Osteoblast (primary cell): ENCODE measurements around the gene DYNC2H1. TPM values are rescaled to one million over a fixed set of nuclear protein-coding genes. Genes with fewer than 3 reads are reported as not detected.

ENCODE experiments used
- DNase-seq: peaks from one replicate; pipeline ENCODE4 v3.0.0; 2011; ENCODE audit warnings: low spot score, mixed read lengths; ENCODE audit not compliant: insufficient read length; ENCODE audit errors: missing footprints
- H2AFZ ChIP-seq: 2 replicates; pipeline ENCODE4 v1.6.0; 2011; ENCODE audit warnings: mild to moderate bottlenecking, low read length
- H3K27ac ChIP-seq: 2 replicates; pipeline ENCODE4 v1.5.1; 2011; ENCODE audit warnings: mild to moderate bottlenecking, low read depth, low read length, moderate library complexity
- H3K27me3 ChIP-seq: 2 replicates; pipeline ENCODE4 v1.6.0; 2012; ENCODE audit warnings: mild to moderate bottlenecking, control low read depth, inconsistent platforms, low read length, moderate library complexity; ENCODE audit not compliant: insufficient read depth
- H3K36me3 ChIP-seq: 2 replicates; pipeline ENCODE4 v1.5.1; 2011; ENCODE audit warnings: mild to moderate bottlenecking, low read length, control low read depth, moderate library complexity; ENCODE audit not compliant: insufficient read depth
- H3K4me1 ChIP-seq: 2 replicates; pipeline ENCODE4 v1.5.1; 2011; ENCODE audit warnings: mild to moderate bottlenecking, low read length, control low read depth, moderate library complexity; ENCODE audit not compliant: insufficient read depth
- H3K4me2 ChIP-seq: 2 replicates; pipeline ENCODE4 v1.6.0; 2011; ENCODE audit warnings: mild to moderate bottlenecking, low read length; ENCODE audit not compliant: insufficient read depth
- H3K4me3 ChIP-seq: fragments of 200-600 bp; sonication (generic); 3 replicates; pipeline ENCODE4 v1.5.1; 2012; ENCODE audit warnings: mild to moderate bottlenecking, low read length, inconsistent platforms; ENCODE audit not compliant: insufficient read depth
- H3K79me2 ChIP-seq: 2 replicates; pipeline ENCODE4 v1.6.0; 2012; ENCODE audit warnings: mild to moderate bottlenecking, low read length, control low read depth, inconsistent platforms; ENCODE audit not compliant: insufficient read depth
- H3K9me3 ChIP-seq: 2 replicates; pipeline ENCODE4 v1.5.1; 2011; ENCODE audit warnings: low read depth, low read length, control low read depth
- H4K20me1 ChIP-seq: 2 replicates; pipeline ENCODE4 v1.6.0; 2012; ENCODE audit warnings: mild to moderate bottlenecking, low read length, control low read depth; ENCODE audit not compliant: insufficient read depth
- CTCF ChIP-seq: IDR thresholded peaks from 2 replicates; pipeline ENCODE4 v1.5.1; 2011; ENCODE audit warnings: mild to moderate bottlenecking, low read depth, low read length, moderate library complexity; ENCODE audit errors: extremely low read depth
- total RNA-seq: library from RNA; depleted of rRNA; stranded (reverse); fragments of >200 nt; gene quantifications from 2 replicates; pipeline ENCODE4 v1.2.3, GENCODE V29; 2012

The DYNC2H1 gene
- total RNA-seq, 1 donor = 82.2 TPM

- H3K4me3 ChIP-seq = no peak overlapping the region
- H3K79me2 ChIP-seq = no peaks in the 10 kb centered on the region
- H3K27me3 ChIP-seq = no peaks in the 10 kb centered on the region
- TF ChIP-seq CTCF = no peak
- H4K20me1 ChIP-seq = no peaks in the 10 kb centered on the region
- no peak overlapping the region for H2AFZ ChIP-seq
- no peaks in the 10 kb centered on the region for H3K9me3 ChIP-seq
- peaks cover 4% of the 10 kb centered on the region for H3K4me1 ChIP-seq
- no peak for DNase-seq
- H3K27ac ChIP-seq = no peak overlapping the region
- no peak overlapping the region for H3K4me2 ChIP-seq
- H3K36me3 ChIP-seq = peaks cover 3% of the 10 kb centered on the region
Measured at GRCh38 chr11:103364687-103365086, 255.5 kb downstream of the DYNC2H1 start.

- H3K27ac ChIP-seq = no peak overlapping the region
- no peaks in the 10 kb centered on the region for H3K79me2 ChIP-seq
- no peak for TF ChIP-seq CTCF
- H3K4me1 ChIP-seq = peaks cover 4% of the 10 kb centered on the region
- no peaks in the 10 kb centered on the region for H3K9me3 ChIP-seq
- H4K20me1 ChIP-seq = no peaks in the 10 kb centered on the region
- peaks cover 3% of the 10 kb centered on the region for H3K36me3 ChIP-seq
- no peak overlapping the region for H3K4me3 ChIP-seq
- no peak for DNase-seq
- no peak overlapping the region for H2AFZ ChIP-seq
- peak overlapping the region; percentile 30 for H3K4me2 ChIP-seq
- no peaks in the 10 kb centered on the region for H3K27me3 ChIP-seq
Measured at GRCh38 chr11:103367650-103368049, 258.4 kb downstream of the DYNC2H1 start.

- TF ChIP-seq CTCF = no peak
- no peaks in the 10 kb centered on the region for H3K9me3 ChIP-seq
- H3K36me3 ChIP-seq = peaks cover 3% of the 10 kb centered on the region
- H3K27ac ChIP-seq = no peak overlapping the region
- H3K4me2 ChIP-seq = no peak overlapping the region
- no peak for DNase-seq
- no peaks in the 10 kb centered on the region for H3K27me3 ChIP-seq
- H3K4me1 ChIP-seq = peaks cover 4% of the 10 kb centered on the region
- H3K4me3 ChIP-seq = no peak overlapping the region
- H2AFZ ChIP-seq = no peak overlapping the region
- H3K79me2 ChIP-seq = no peaks in the 10 kb centered on the region
- H4K20me1 ChIP-seq = no peaks in the 10 kb centered on the region
Measured at GRCh38 chr11:103368145-103368544, 258.9 kb downstream of the DYNC2H1 start.

- TF ChIP-seq CTCF = no peak
Measured at GRCh38 chr11:103370076-103370475, 260.9 kb downstream of the DYNC2H1 start.

More at GRCh38 chr11:103370076-103370475, 260.9 kb downstream of the DYNC2H1 start:
- no peak for DNase-seq
- Histone ChIP-seq H3K4me2 (no peak overlapping the region), H3K36me3 (peaks cover 5% of the 10 kb centered on the region), H3K27me3 (no peaks in the 10 kb centered on the region), H3K9me3 (no peaks in the 10 kb centered on the region), H4K20me1 (no peaks in the 10 kb centered on the region), H2AFZ (no peak overlapping the region), H3K4me1 (peaks cover 4% of the 10 kb centered on the region), H3K79me2 (no peaks in the 10 kb centered on the region), H3K4me3 (no peak overlapping the region), H3K27ac (no peak overlapping the region)
